Measurements from ENCODE around the gene ADTRP.

ADTRP gene

DNA sequence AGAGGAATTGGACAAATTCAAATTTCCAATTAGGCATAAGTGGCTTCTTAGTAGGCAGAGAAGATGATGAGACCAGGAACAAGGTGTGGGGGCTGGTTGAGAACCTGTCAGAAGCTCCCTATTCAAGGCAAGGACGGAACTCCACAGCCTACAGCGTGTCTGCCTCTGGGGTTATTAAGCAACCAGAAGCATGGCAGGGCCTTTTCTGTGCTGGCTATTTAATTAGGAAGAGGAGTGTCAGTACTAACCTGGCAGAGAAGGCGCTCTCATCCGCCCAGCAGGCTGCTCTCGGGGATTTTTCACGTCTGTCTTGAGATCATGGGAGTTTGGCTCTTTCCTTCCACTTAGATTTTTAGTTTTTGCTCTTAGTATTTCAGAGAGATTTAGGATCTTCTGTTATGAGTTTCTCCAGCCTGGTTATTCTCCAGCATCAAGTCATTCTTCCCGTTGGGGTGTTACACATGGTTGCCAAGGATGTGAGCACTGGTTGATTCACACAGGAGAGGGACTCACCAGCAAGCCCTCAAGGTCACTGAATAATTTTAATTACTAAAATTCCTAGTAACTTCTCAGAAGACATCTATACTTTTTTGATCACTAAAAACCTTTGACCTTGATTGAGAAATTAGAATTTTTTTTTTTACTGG is 23.9 kb downstream of the ADTRP start:
- no peak for DNase-seq

DNA sequence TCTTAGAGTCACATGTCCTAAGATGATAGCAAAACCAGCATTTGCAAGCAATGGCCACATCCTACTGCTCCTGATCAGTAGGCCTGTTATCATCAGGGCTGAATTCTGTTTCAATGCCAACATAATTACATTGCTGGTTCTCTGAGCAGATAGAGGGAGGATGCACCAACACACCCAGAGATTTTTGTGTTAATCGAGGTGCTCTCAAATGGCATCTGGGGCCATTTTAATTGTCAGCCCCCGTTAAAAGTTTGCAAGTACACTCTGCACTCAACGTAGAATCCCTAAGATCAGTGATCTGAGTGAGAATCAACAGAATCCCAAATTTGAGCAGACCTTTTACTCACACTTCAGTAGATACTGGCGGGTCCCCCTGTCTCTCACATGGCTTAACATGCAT is 24.8 kb downstream of the ADTRP start:
- DNase-seq, result no peak

DNA sequence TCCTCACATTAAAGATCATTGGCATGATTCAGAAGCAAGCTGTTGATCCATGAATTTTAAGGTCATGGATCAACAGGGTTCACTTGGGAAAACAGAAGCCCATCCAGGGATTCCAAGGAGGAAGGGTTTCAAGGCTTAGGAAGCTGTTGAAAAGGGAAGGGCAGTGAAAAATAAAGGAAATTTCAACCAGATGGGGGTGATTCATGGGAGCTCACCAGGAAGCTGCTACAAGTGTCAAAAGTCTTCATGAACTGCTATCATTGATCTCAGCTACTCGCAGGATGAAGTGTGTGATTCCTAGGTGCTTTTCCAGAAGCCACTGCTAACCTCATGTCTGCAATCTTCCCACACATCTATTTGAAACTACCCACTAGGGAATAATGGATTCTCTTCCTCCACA is 26.2 kb downstream of the ADTRP start:
- DNase-seq, result no peak

DNA sequence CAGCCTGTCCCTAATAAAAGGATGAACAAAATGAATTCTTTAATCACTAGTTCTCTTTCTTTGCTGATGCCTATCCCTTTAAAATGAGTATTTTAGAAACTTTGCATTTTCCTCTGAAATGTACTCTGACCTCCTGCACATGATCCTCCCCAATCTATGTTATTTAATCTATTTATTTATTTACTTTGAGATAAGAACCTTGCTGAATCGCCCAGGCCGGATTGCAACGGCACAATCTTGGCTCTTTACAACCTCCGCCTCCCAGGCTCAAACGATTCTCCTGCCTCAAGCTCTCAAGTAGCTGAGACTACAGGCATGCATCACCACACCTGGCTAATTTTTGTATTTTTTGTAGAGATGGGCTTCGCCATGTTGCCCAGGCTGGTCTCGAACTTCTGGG is 27.9 kb downstream of the ADTRP start:
- DNase-seq, result no peak

DNA sequence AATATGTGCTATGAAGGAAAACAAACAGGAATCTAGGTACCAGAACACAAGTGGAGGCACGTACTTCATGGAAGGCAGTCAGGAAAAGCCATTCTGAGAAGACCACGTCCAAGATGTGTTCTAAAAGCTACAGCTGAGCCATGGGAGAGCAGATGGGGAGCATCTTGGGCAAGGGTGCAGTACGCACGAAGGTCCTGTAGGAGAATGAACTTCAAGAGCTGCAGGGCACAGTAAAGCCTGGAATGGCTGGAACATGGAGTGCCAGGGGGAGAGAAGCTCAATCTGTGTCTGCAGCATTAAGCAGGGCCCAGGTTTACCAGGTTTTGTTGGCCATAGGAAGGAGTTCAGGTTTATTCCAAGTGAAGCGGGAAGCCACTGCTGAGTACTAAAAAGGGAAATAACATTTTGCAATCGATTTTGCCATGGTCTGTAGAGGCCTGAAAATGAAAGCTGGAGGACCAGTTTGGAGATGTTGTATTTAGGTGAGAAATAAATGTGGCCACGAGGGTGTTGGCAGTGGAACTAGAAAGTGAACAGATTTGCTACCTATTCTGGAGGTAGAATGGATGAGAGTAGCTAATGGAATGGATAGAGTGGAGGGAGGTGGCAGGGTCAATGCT is 29.9 kb downstream of the ADTRP start:
- no peak for DNase-seq

DNA sequence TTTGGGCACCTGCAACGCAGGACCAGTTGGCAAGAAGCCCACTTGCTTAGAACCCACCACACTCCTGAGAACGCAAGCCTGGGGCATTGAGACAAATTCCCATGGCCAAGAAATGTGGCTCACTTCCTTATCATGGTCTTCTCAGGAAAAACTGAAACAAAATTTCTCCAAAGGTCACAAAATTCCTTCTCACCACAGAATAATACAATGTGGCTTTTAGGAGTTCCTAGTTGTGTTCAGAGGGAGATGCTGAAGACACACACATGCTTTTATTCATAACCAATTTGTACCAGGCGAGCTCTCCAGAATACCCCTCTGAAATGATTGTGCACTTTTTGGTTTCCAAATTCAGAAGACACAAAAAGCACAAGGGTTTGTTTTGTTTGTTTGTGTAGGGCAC is 31.6 kb downstream of the ADTRP start:
- DNase-seq, result no peak

DNA sequence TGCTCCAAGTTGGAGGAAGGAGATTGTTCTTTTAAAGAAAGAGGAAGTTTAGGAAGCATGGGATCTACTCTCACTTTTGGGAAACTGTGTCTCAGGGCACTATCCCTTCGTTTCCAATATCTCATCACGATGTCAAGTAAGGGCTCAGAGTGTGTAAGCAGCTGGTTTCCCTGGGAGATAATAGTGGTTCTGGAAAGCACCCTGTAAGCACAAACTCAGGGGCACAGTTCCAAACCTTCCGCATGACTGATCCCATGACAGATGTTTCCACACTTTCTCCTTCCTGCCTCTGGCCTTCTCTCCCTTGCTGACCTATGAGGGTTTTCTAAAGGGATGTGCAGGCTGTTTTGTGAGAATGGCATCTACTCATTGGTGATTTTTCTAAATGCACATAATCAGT is 33.9 kb downstream of the ADTRP start:
- DNase-seq, result no peak

DNA sequence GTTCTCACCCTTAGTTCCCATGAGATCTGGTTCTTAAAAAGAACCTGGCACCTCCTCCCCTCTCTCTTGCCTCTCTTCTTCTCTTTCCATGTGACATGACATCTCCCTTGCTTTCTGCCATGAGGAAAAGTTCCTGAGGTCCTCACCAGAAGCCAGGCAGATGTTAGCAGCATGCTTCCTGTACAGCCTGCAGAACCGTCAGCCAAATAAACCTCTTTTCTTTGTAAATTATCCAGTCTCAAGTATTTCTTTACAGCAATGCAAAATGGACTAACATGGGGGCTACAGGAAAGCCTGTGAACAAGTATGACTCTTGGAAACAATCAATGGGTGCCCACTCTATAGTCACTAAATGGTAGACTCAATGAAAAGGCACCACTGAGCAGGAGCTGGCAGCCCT is 34.5 kb downstream of the ADTRP start:
- DNase-seq, result no peak

DNA sequence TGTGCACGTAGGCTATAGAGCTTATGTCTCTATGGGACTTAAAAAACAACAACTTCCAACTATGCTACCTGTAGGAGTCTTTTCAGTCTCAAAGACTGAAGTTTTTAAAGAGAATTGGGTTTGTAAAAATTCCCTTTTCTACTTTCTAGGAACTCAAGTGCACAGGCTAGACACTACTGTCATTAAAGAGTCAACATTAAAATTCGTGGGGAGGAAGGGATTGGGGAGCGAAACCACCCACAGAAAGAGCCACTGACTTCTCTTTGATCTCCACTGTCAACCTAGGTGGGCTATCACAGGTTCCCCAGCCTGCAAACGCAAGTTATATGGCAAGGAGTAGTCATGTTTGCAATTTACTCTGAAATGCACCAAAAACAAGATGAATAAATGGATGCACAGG is 37.7 kb downstream of the ADTRP start:
- no peak for DNase-seq

DNA sequence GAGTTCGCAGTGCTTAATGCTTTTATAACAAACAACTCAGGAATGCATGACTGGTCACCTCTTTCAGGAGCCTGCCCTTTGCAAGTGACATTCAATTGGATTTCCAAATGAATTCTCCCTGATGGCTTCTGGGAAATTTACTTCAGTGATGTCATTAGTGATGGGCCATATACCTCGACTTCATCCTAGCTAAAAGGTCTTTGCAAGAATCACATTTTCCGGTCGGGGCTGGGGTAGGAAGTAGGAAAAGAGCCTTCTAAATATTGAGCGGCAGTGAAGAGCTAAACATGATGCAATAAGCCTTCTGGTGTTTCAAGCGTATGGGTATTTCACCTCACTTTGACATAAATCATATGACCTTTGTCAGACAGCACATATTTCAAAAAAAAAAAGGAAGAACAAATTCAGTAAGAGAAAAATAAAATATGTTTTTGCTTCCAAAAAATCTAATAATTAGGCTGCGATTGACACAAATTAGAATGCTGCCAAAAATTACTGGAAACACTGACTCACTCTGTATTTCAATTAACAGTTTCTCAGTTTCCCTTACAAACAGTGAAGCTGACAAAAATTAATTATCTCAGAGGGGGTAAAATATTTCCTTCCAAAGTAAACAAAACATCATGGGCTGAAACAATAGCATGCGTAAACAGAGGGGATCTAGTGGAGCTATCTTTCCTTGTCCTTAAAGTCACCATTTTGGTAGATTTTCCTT is 39.8 kb downstream of the ADTRP start:
- DNase-seq, result no peak

DNA sequence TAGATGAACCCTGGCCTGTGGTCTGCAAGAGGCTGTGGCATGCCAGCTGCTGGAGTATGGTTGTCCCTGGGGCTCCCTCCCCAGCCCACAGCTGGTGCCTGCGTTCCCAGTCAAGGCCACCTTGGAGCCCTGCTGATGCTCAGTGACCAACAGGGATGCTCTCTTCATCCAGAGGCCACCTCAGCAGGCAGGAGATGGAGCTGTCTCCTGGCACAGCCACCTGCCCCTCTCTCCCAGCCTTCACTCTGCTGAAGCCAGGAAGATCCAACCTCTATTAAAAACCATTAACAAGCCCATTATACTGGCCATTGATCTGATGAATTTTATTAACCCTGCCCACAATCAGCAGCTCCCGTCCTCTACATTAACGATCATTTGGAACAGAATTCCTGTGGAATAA is 40.4 kb downstream of the ADTRP start:
- no peak for DNase-seq

DNA sequence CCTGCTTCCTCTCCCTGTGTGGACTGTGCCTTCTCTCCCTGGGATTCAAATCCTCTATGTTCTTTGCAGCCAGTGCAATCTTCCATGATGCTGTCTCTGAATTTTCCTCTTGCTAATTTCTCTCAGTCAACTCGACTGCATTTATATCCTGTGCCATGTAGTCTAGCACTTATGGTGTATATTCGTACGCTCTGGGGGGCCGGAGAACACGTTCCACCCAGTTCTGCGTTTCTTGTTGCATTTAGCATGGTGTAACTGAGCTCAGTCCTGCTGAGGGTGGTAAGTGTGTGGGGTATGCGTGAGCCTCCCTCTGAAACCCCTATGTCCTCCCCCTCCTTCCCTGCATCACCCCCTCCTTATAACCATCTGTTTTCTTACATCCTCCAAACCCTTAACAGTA is 42.0 kb downstream of the ADTRP start:
- DNase-seq, result no peak

DNA sequence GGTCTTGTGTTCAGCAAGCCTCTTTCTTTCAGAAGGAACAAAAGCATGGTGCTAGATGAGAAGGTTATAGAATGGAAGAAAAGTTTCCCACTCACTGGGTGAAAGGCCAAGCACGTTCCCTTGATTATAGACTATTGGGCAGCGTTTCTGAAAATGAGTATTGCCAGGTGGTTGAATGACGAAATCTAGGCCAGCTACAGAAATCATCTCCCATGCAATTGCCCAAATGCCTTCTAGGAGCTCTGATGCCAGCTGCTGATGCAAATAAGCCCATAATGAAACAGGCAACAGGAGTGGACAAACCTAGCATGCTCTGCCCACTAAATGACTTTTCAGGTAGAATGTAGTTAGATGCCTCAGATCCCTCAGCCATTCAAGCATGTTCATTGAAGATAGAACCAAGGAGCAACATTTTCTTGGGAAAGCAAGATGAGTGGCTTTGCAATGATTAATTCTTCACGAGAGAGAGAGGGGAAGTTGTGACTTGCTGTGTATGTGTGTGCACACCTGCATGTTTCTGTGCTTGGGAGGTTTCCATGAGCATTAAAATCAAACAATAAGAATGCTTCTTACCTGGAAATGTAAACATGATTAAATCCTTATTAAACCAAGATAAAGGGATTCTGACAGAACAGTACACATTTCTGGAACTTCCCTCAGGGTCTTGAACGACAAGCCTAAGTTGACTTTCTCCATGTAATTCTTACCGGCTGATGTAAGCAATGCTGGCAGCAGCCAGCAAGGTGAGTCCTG is 43.6 kb downstream of the ADTRP start:
- DNase-seq, result no peak

DNA sequence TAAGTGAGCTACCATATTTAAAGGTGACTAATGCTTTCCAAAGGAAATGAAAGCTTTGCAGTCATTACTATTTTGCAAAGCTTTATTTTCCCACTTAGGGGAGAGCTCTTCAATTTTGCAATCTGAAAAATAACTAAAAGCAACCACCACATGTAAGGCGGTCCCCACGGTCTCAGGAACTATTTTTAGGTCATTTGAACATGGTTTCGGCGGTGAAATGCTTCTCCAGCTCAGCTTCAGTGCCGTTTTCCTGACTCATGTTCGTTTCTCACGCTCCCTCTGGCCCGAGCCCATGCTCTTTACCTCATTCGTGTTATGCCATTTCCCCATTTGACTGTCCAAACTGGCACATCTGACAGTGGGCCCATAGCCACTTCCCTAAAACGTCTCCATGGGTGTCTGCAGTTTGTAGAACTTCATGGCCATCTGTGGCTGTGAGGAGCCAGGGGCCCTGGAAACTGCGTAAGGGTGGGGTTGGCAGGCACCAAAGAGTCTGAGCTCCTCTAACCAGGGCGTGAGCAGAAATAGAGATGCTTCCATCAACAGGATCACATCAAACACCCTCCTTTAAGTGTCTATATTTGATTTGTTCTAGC is 46.5 kb downstream of the ADTRP start:
- no peak for DNase-seq

DNA sequence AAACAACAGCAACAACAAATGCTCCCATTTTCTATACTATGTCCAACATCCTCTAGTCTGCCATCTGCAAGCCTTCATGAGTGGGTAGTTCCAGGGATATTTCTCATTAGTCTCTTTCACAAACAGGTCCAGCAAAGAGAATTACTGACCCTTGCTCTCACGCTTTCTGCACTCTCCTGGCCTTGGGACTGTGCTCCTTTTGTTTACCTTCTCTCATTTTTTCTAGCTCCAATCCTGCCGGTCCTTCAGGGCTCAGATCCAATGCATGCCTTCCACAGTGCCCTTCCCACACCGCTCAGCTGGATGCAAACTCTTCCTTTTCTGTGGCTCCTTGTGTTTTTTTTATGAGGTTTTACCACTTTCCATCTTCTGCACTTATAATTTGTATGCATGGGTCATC is 47.2 kb downstream of the ADTRP start:
- DNase-seq, result no peak

DNA sequence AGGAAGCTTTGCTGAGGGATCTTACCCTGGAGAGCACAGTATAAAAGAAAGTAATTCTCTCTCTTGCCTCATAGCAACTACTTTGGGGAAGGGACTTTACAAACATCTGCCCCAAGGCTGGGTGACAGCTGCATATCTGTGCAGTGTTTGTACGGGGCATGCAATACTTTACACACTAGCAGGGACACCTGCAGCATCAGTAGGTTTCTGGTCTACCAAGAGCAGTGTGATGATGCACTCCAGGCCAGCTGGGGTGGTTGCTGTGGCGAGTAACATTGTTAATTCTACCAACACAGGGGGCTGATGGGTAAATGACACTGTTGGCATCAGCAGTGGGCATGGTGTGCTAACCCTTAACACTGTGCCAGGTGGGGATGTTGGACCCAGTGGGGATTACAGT is 48.0 kb downstream of the ADTRP start:
- no peak for DNase-seq

DNA sequence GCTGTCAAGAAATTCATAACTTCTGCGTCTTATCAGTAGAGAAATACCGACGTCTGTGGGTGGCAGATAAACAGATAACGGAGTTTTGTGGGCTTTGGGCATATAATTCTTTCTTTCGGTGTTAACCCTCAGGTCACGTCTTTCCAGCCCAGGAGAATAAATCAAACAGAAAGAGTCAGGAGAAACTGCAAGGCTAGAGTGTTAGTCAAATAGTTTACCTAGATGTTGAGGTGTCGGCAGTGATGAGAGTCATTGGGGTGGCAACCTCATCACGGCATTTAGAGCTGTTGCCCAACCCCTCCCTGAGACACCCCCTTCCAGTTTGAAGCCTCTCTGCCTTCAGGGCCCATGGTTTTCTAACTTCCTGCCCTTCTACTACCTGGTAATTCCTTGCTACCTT is 49.5 kb downstream of the ADTRP start:
- DNase-seq, result no peak

DNA sequence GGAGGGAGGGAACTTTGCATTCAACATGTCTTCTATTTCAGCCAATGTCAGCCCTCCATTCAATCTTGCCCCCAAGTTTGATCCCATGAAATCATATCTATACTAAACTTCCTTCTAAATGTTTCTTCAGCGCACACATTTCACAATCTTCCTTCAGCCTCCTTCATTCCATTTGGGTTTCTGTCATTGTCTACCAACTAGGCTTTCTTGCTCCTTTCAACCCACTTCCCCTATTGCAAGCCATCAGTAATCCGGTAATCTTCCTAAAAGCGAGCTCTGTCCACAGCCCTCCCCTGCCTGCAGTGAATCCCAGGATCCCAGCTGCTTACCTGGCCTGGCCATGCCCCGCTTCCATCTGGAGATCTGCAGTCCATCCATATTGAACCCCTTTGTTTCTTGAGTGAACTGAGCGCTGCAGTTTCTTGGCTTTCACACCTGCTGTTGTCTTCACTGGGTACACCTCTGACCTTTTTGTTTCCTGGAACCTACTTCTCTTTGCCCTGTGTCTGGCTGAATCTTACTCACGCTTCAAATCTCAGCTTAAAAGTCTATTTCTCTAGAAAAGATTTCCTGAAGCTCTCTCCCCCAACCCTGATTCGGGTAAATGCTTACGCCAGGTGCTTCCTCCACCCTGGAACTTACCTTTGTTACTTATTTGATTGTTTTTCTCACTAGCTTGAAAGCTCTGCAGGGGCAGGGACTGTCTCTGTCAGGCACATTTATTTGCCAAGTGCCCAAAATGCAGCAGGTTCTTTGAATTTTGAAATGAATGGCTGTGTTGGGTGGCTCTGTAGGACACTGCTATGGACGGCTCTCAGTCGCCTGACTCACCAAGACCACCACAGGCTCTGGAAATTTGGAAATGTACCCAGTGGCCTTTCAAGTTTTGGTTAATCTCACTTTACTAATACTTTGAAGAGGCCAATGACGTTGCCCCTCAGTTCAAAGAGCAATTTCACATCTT is 50.3 kb downstream of the ADTRP start:
- DNase-seq, result no peak

DNA sequence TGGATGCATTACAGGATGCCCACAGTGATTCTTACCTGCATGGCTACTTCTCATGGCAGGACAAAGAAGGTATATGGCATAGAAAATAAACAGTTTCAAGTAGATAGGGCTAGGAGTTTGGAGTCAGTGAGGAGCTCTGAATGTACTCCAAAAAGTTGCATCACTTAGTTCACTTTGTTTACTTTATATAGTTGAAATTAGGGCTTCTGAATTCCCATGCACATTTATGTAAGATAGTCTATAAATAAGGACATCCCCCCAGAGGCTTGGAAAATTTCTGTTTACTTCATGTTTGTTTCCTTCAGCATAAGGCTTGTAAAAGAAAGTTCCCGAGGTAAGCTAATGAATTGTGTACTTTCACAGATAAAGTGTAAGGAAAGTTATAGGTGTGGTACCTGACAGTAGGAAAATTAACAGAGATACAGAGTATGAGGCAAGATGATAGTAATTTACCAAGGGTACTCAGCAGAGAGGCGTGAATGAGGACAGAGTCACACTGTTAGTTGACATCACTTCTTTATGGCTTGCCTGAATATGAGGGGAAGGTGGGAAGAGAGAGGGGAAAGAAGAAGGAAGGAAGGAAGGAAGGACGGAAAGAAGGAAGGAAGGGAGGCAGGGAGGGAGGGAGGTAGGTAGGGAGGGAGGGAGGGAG is 51.1 kb downstream of the ADTRP start:
- DNase-seq, result no peak

DNA sequence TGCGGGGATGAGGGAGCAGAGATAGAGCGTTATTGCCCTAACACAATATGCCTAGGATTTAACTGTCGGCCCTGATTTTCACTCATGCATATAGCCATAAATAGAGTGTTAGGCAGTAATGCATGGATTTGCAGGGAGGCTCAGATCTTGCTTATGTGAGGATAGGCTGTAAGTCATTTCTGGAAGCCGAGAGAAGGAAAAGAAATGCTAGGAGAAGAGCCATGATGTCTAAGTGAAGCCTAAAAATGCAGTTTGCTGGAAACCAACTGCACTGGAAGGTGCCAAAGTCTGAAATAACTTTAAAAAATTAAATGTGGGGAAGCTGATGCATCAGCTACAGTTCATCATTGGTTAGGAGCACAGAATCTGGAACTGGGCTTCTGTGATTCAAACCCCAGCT is 54.3 kb downstream of the ADTRP start:
- no peak for DNase-seq

DNA sequence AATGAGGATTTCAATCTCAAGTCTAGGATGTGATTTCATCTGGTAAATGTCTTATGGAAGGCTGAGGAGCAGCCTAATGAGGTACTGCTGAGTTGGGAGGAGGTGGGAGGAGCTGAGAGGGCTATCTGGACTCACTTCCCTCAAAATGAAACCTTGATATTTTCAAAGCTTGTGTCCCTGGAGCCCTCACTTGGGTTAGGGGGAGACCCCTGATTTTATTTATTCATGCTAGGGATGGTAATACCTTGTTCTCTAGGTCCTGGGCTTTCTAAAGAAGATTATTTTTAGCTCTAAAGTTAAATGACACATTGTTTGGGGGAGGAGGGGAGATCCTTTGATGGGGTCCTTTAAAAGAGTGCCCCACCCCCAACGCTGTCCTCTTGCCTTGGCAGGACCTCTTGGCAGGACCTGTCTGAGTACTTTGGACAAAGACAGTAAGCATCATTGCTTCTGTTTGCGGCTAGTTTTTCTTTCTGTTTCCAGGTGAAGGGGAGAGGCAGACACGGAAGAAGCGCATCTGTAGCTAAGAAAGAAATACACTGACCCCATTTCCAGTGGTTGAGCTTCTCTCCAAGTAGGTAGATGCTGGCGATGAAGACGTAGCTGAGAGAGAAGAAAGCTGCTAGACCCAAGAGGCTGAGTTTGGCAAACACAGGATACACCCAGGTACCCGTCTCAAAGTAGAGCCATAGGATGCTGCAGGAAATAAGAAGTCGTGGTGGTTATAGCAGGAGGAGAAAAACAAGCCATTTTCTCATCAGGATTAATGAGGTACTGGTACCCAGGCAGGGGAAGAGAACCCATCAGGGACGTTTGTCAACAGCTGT is 55.6 kb downstream of the ADTRP start:
- no peak for DNase-seq
